Measurements from ENCODE around the gene SRRM1. TPM values are rescaled to one million over a fixed set of nuclear protein-coding genes. Genes with fewer than 3 reads are reported as not detected.

Gene SRRM1
- total RNA-seq, 1 experiment from 2014 or later = 290 TPM

DNA sequence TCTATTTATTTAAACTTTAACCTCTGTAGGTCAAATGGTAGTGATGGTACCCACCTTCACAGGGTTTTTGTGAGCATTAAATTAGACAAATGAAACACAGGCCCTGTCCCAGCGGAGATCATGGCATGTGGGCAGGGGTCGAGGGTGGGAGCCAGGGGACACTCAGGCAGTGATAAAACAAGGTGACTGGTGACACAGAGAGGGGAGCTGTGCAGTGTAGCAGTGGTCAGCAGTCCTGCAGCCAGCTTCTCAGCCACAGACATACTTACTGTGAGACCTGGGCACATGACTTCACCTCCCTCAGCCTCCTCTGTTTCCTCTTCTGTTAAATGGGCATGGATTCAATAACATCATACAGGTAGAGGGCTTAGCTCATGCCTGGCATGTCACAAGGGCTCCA is 44.9 kb downstream of the SRRM1 start:
- peaks cover 0 to 10% (median 0%) of the 10 kb centered on the region in 3 experiments; a peak in 3 of 7 replicates for H3K36me3 Mint-ChIP-seq (ENCODE audit: insufficient read depth in 1 of 3, low read depth in 3 of 3)
- no peak overlapping the region for H2BK20ac ChIP-seq (ENCODE audit: low read depth, low read length, poor library complexity, severe bottlenecking)
- no peaks in the 10 kb centered on the region for H3K79me2 ChIP-seq (ENCODE audit: insufficient read depth, low read length)
- H2BK5ac ChIP-seq (ENCODE audit: insufficient read length, low read length) = no peak overlapping the region
- H3K4me1 ChIP-seq (ENCODE audit: insufficient read depth, low read length) = no peaks in the 10 kb centered on the region
- H2BK12ac ChIP-seq (ENCODE audit: insufficient read length, low read depth, low read length) = no peak overlapping the region
- H3T11ph ChIP-seq (ENCODE audit: low read length) = no peak overlapping the region
- H3K4me1 Mint-ChIP-seq = peaks cover 0 to 10% of the 10 kb centered on the region in 2 experiments
- no peak overlapping the region for H3K9ac ChIP-seq (ENCODE audit: extremely low read depth, insufficient read length, low read length)
- H4K5ac ChIP-seq (ENCODE audit: insufficient read length, low read depth, low read length) = no peak overlapping the region
- H4K8ac ChIP-seq (replicated peaks; ENCODE audit: insufficient read length, low read depth, low read length) = no peak overlapping the region
- no peak overlapping the region for H3K4me2 ChIP-seq (ENCODE audit: insufficient read depth, insufficient read length, low read length)
- no peaks in the 10 kb centered on the region for H3K79me1 ChIP-seq (ENCODE audit: insufficient read depth, low read depth, low read length, poor library complexity, severe bottlenecking)
- no peak overlapping the region for H3K27ac ChIP-seq (ENCODE audit: insufficient read length, low read depth, low read length)
- H3K23me2 ChIP-seq (ENCODE audit: insufficient read length, low read depth, low read length, poor library complexity, severe bottlenecking) = no peaks in the 10 kb centered on the region
- no peak overlapping the region for H3K14ac ChIP-seq (ENCODE audit: insufficient read depth, low read length)
- no peak overlapping the region for H3K23ac ChIP-seq (ENCODE audit: insufficient read length, low read depth, low read length)
- H2AK5ac ChIP-seq (ENCODE audit: insufficient read length, low read length) = no peak overlapping the region
- no peak overlapping the region for H3K27ac Mint-ChIP-seq
- no peak overlapping the region for H3K4ac ChIP-seq (ENCODE audit: low read depth, low read length)
- H3K56ac ChIP-seq (ENCODE audit: insufficient read length, low read depth, low read length) = no peak overlapping the region
- H2BK120ac ChIP-seq (ENCODE audit: low read depth, low read length, poor library complexity, severe bottlenecking) = no peak overlapping the region
- H3K9me3 Mint-ChIP-seq = peaks cover 11 to 12% of the 10 kb centered on the region in 2 experiments
- no peaks in the 10 kb centered on the region for H3K9me3 ChIP-seq (ENCODE audit: control insufficient read depth, low read depth, low read length)
- no peak overlapping the region for H3K18ac ChIP-seq (ENCODE audit: insufficient read length, low read depth, low read length)
- no peak overlapping the region for H2AFZ ChIP-seq (ENCODE audit: low read length)
- H4K20me1 ChIP-seq (ENCODE audit: control insufficient read depth, insufficient read depth, insufficient read length) = no peaks in the 10 kb centered on the region
- no peak overlapping the region for H3K4me3 Mint-ChIP-seq
- H4K91ac ChIP-seq (ENCODE audit: insufficient read length, low read depth, low read length) = no peak overlapping the region
- no peak overlapping the region for H2BK15ac ChIP-seq (ENCODE audit: low read depth, low read length)
- no CpG with 5 or more reads among the region's 2 CpGs for WGBS (ENCODE audit: extremely low coverage, insufficient read length, low lambda C conversion rate)
- TF ChIP-seq, protein P1, sequence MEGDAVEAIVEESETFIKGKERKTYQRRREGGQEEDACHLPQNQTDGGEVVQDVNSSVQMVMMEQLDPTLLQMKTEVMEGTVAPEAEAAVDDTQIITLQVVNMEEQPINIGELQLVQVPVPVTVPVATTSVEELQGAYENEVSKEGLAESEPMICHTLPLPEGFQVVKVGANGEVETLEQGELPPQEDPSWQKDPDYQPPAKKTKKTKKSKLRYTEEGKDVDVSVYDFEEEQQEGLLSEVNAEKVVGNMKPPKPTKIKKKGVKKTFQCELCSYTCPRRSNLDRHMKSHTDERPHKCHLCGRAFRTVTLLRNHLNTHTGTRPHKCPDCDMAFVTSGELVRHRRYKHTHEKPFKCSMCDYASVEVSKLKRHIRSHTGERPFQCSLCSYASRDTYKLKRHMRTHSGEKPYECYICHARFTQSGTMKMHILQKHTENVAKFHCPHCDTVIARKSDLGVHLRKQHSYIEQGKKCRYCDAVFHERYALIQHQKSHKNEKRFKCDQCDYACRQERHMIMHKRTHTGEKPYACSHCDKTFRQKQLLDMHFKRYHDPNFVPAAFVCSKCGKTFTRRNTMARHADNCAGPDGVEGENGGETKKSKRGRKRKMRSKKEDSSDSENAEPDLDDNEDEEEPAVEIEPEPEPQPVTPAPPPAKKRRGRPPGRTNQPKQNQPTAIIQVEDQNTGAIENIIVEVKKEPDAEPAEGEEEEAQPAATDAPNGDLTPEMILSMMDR (conservative IDR thresholded peaks at IDR 0.05) = no peak
- H3K27me3 Mint-ChIP-seq (ENCODE audit: low read depth) = no peaks in the 10 kb centered on the region; the same call in 1 of the 2 replicates
- H3K27me3 ChIP-seq (ENCODE audit: insufficient read depth, low read length) = no peaks in the 10 kb centered on the region
- DNase-seq = no peak
